AG04450 (cell line): ENCODE results near the gene OR2F2. TPM values are rescaled to one million over a fixed set of nuclear protein-coding genes. Genes with fewer than 3 reads are reported as not detected.

Experiments used
- CTCF ChIA-PET: fragments of 300-600, 350-600 bp; formaldehyde crosslinking; extraction: SDS; loops from one replicate; lab custom pipeline; 2022; ENCODE audit warnings: antibody characterized with exemption, inconsistent platforms; lab: Charles Lee
- POLR2A ChIA-PET: fragments of 350-600 bp; formaldehyde crosslinking; extraction: SDS; loops from one replicate; lab custom pipeline; 2021; ENCODE audit warnings: antibody characterized with exemption, inconsistent platforms; lab: Yijun Ruan, JAX
- DNase-seq: peaks from one replicate; pipeline ENCODE4 v3.0.0-alpha.2; 2011; ENCODE audit warnings: low read depth, low spot score
- H3K27ac ChIP-seq: one replicate; pipeline ENCODE4 v1.5.1; 2012; ENCODE audit warnings: low read depth, low read length, control low read depth
- H3K27me3 ChIP-seq: one replicate; pipeline ENCODE4 v1.6.0; 2012; ENCODE audit warnings: low read length; ENCODE audit not compliant: control insufficient read depth, insufficient read depth
- H3K4me3 ChIP-seq: 2 replicates; pipeline ENCODE4 v1.5.1; 2011; ENCODE audit warnings: mild to moderate bottlenecking, low read depth, low read length, control low read depth
- H3K9me3 ChIP-seq: 2 replicates; pipeline ENCODE4 v1.5.1; 2012; ENCODE audit warnings: low read length; ENCODE audit not compliant: control insufficient read depth, insufficient read depth
- CTCF ChIP-seq: IDR thresholded peaks from 2 replicates; pipeline ENCODE4 v1.5.1; 2011; ENCODE audit warnings: low read depth, low read length, control low read depth, inconsistent platforms
- polyA plus RNA-seq: library from polyadenylated mRNA; depleted of rRNA; stranded (reverse); fragments of >200 nt; gene quantifications from 2 replicates; pipeline ENCODE4 v1.2.3, GENCODE V29; 2011

The OR2F2 gene
- polyA plus RNA-seq, 1 experiment: not detected

GRCh38 chr7:143890558-143890957 lies 44.5 kb upstream of the OR2F2 start:
- H3K9me3 ChIP-seq: no peaks in the 10 kb centered on the region
- TF ChIP-seq CTCF: no peak
- DNase-seq: no peak
- ChIA-PET CTCF (interaction anchor here (1.6 kb wide), 1 partner anchor 11 kb away, joined by 4 read pairs; the partner anchor contains the start of gene TCAF1), POLR2A (no interaction called here)
- H3K27me3 ChIP-seq: no peaks in the 10 kb centered on the region
- H3K27ac ChIP-seq: no peak overlapping the region
- no peak overlapping the region for H3K4me3 ChIP-seq

DNA sequence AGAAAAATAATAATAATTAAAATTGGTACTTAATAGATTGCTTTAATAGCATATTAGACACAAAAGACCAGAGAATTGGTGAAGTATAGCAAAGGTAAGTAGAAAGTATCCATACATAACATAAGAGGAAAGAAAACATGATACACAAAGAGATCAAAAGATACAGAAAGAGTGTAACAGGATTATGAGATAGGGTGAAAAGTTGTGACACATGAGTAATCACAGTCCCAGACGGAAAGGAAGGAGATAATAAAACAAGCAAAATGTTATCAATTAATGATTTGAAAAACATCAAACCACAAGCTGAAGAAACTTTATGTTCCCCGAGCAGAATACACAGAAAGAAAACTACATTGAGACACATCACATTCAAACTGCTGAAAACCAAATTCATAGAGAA lies 43.6 kb upstream of the OR2F2 start:
- no peak for DNase-seq
- CTCF ChIA-PET: interaction anchor here (0.7 to 1.9 kb wide), 2 partner anchors 9 to 10 kb away, joined by 3 to 9 read pairs; partner anchors contain the start of gene TCAF1

GRCh38 chr7:143892527-143893300 lies 42.3 kb upstream of the OR2F2 start:
- CTCF ChIA-PET: interaction anchor here (1.0 to 1.9 kb wide), 2 partner anchors 8 to 11 kb away, joined by 3 to 9 read pairs; no protein-coding TSS in a partner anchor

More for the DNA sequence above, 43.6 kb upstream of the OR2F2 start:
- Histone ChIP-seq H3K9me3 (no peaks in the 10 kb centered on the region), H3K27ac (no peak overlapping the region), H3K4me3 (no peak overlapping the region), H3K27me3 (no peaks in the 10 kb centered on the region)
- no peak for TF ChIP-seq CTCF
- POLR2A ChIA-PET: no interaction called here

GRCh38 chr7:143896667-143897066 lies 38.4 kb upstream of the OR2F2 start:
- ChIA-PET POLR2A (no interaction called here), CTCF (no interaction called here)
- no peak overlapping the region for H3K4me3 ChIP-seq

More at GRCh38 chr7:143892527-143893300, 42.3 kb upstream of the OR2F2 start:
- H3K4me3 ChIP-seq: no peak overlapping the region
- TF ChIP-seq CTCF: no peak
- POLR2A ChIA-PET: interaction anchor here (0.8 to 0.9 kb wide), 2 partner anchors 9 to 10 kb away, joined by 3 to 6 read pairs; partner anchors contain the start of gene TCAF1
- no peak overlapping the region for H3K27ac ChIP-seq
- H3K27me3 ChIP-seq: no peaks in the 10 kb centered on the region
- no peaks in the 10 kb centered on the region for H3K9me3 ChIP-seq
- no peak for DNase-seq

More at GRCh38 chr7:143896667-143897066, 38.4 kb upstream of the OR2F2 start:
- Histone ChIP-seq H3K27me3 (no peaks in the 10 kb centered on the region), H3K27ac (no peak overlapping the region), H3K9me3 (no peaks in the 10 kb centered on the region)
- DNase-seq: no peak
- TF ChIP-seq CTCF: no peak
